Naive B cell (primary cell): Measurements from ENCODE around the gene ILF3. TPM values are rescaled to one million over a fixed set of nuclear protein-coding genes. Genes with fewer than 3 reads are reported as not detected.
A peak's percentile ranks its signal among the peaks of the same experiment; 100 is the strongest.
"Not testable (repeated sequence)": the region's sequence is repeated elsewhere in the genome, so short reads cannot be mapped to it uniquely, and the experiment has no call there.

Experiments used
- ATAC-seq, 2 donors: fragments of 150-1000 bp; cut with Tn5 transposase; 2 replicates each; pipeline ENCODE4 v1.10.0; 2021; ENCODE audit warnings: low read depth in 2 of 2, mild to moderate bottlenecking in 2 of 2, moderate library complexity in 2 of 2
- DNase-seq: peaks from one replicate; pipeline ENCODE4 v3.0.0; 2022
- H3K27ac Mint-ChIP-seq, 6 donors: one replicate each; pipeline ENCODE4 v1.8.0; 2020 to 2022; ENCODE audit warnings: mild to moderate bottlenecking in 6 of 6, mixed read lengths in 6 of 6, moderate library complexity in 5 of 6, inconsistent platforms in 2 of 6
- H3K27me3 Mint-ChIP-seq, 3 donors: one replicate each; pipeline ENCODE4 v1.8.0; 2021 to 2022; ENCODE audit warnings: mixed read lengths in 3 of 3, mild to moderate bottlenecking in 1 of 3
- H3K36me3 Mint-ChIP-seq, 2 donors: one replicate each; pipeline ENCODE4 v1.8.0; 2020 to 2022; ENCODE audit warnings: mixed read lengths in 2 of 2, inconsistent platforms in 1 of 2, mild to moderate bottlenecking in 1 of 2
- H3K4me1 Mint-ChIP-seq, 3 donors: one replicate each; pipeline ENCODE4 v1.8.0; 2020 to 2022; ENCODE audit warnings: mixed read lengths in 3 of 3, inconsistent platforms in 1 of 3, mild to moderate bottlenecking in 1 of 3, moderate library complexity in 1 of 3
- H3K4me3 Mint-ChIP-seq, 8 donors: one replicate each; pipeline ENCODE4 v1.8.0; 2020 to 2022; ENCODE audit warnings: mild to moderate bottlenecking in 8 of 8, mixed read lengths in 8 of 8, moderate library complexity in 8 of 8, inconsistent platforms in 2 of 8
- H3K9me3 Mint-ChIP-seq, 7 donors: one replicate each; pipeline ENCODE4 v1.8.0; 2020 to 2022; ENCODE audit warnings: mixed read lengths in 7 of 7, mild to moderate bottlenecking in 5 of 7, inconsistent platforms in 2 of 7, moderate library complexity in 1 of 7
- polyA plus RNA-seq, 6 donors: library from polyadenylated mRNA; unstranded; fragments of 300-500 nt; fragmentation: Illumina TruSeq; gene quantifications; one replicate each; pipeline ENCODE4 v1.2.3, GENCODE V29; 2021; ENCODE audit warnings: low read depth in 6 of 6

Gene ILF3
- polyA plus RNA-seq, 6 donors from 2014 or later, result 34.2 to 95.0 (median 71.6) TPM

DNA sequence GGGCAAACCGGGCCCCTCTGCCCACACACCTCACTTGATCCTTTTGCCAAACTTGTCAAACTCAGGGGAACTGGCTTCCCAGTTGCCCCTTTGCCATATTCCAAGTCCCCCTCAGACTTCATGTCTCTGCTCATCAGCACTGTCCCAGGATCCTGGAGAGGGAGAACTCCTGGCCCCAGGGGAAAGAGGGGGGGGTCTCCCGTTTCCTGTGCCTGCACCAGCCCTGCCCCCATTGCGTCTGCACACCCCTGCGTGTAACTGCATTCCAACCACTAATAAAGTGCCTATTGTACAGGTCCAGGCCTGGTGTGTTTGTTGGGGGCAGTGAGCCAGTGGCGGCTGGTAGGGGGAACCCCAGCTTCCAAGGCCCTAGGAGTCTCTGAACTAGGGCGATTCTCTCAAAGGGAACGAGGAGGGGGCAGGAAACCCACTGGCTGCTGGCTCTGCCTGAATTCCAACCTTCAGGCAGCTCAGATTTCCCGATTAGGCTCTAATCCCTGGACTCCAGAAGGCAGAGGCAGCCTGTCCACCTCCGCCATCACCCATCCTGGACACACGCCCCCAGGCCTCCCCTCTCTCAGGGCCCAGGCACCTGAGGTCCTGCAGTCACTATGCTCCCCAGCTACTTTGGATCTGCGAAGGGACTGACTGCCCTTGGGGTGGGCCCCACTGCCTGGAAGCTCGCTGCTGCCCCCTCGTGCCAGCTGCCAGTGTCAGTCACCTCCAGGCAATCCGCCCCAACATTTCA is 9.7 kb upstream of the ILF3 start:
- DNase-seq (peak; percentile 78), ATAC-seq (peak; percentile 81 to 91)
- peaks cover 26 to 34% (median 29%) of the 10 kb centered on the region in 3 donors for H3K4me1 Mint-ChIP-seq
- no peaks in the 10 kb centered on the region for H3K9me3 Mint-ChIP-seq
- peak overlapping the region in 1 of 8 donors; percentile 13 for H3K4me3 Mint-ChIP-seq
- H3K27ac Mint-ChIP-seq, result peak overlapping the region; percentile 51 to 93 (median 72)
- peaks cover 0 to 13% of the 10 kb centered on the region in 2 donors for H3K36me3 Mint-ChIP-seq
- no peaks in the 10 kb centered on the region for H3K27me3 Mint-ChIP-seq

DNA sequence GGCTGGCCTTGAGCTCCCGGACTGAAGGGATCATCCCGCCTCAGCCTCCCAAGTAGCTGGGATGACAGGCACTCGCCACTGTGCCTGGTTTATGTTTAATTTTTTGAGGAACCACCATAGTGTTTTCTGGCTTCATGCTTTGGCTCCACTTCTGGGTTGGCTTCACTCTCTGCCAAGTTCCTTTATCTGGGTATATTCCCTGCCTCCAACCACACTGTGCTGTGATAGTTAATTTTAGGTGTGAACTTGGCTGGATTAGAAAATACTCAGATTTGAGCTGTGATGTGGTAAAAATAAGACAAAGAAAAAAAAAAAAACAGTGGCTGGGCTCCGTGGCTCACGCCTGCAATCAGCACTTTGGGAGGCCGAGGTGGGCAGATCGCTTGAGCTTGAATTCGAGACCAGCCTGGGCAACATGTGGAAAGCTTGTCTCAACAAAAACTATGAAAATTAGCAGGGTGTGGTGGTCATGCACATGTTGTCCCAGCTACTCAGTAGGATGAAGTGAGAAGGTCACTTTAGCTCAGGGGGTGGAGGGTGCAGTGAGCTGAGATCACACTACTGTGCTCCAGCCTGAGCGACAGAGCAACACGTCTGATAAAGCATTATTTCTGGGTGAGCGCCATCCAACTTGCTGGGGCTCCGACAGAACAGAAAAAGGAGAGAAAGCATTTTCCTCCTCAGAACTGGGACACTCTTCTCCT is 7.5 kb upstream of the ILF3 start:
- peaks cover 20 to 33% (median 25%) of the 10 kb centered on the region in 3 donors for H3K4me1 Mint-ChIP-seq
- H3K27ac Mint-ChIP-seq, result peak overlapping the region; percentile 27 to 65 (median 58)
- no peak for ATAC-seq
- H3K36me3 Mint-ChIP-seq, result peaks cover 0 to 13% of the 10 kb centered on the region in 2 donors
- no peak overlapping the region for H3K4me3 Mint-ChIP-seq
- H3K27me3 Mint-ChIP-seq, result no peaks in the 10 kb centered on the region
- no peak for DNase-seq
- no peaks in the 10 kb centered on the region for H3K9me3 Mint-ChIP-seq

DNA sequence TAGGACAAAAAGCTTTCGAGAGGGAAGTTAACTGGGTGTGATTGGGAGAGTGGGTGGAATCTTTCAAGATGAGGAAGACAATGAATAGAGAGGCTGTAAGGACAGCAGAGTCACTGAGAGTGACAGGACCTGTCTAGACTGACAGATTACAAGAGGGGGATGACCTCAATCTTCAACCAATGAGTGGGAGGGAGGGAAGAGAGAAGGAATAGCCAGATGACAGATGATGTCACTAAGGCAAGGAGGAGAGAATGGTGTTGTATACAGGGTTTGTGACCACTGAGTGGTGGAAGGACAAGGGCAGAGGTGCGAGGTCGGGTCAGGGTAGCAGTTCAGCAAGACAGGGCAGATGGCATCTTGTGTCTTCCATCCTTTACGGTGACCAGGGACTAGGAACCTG is 5.8 kb upstream of the ILF3 start:
- Mint-ChIP-seq H3K27ac (peak overlapping the region in 3 of 6 donors; percentile 39 to 97 (median 41)), H3K27me3 (no peaks in the 10 kb centered on the region), H3K4me3 (peak overlapping the region in 1 of 8 donors; percentile 84), H3K4me1 (peaks cover 25 to 36% (median 32%) of the 10 kb centered on the region in 3 donors), H3K36me3 (peaks cover 0 to 2% of the 10 kb centered on the region in 2 donors), H3K9me3 (no peaks in the 10 kb centered on the region)
- no peak for ATAC-seq
- DNase-seq, result no peak

DNA sequence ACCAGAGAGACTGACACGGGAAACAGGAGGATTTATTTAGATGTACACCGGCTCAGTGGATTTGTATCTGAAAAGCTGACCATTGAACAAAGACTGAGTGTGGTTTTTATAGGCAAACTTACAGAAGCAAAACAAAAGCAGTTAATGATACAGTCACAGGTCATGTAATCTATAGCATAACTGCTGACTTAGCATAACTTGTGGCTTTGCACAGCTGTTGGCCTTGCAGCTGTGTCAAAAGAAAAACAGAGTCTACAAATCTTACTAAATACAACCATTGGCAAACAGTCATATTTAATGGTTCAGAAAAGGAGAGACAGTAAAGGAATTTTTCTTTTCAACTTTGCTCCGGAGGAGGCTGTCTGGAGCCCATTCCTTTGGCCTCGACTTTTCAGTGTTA is 2.3 kb upstream of the ILF3 start:
- DNase-seq (no peak), ATAC-seq (no peak)
- peaks cover 0 to 4% (median 0%) of the 10 kb centered on the region in 3 donors for H3K27me3 Mint-ChIP-seq
- H3K4me1 Mint-ChIP-seq, result peaks cover 25 to 39% (median 37%) of the 10 kb centered on the region in 3 donors
- H3K27ac Mint-ChIP-seq, result peak overlapping the region; percentile 91 to 100 (median 100)
- H3K36me3 Mint-ChIP-seq, result no peaks in the 10 kb centered on the region
- H3K9me3 Mint-ChIP-seq, result peaks cover 0 to 3% (median 0%) of the 10 kb centered on the region in 7 donors
- H3K4me3 Mint-ChIP-seq, result peak overlapping the region in 7 of 8 donors; percentile 71 to 100 (median 92)

DNA sequence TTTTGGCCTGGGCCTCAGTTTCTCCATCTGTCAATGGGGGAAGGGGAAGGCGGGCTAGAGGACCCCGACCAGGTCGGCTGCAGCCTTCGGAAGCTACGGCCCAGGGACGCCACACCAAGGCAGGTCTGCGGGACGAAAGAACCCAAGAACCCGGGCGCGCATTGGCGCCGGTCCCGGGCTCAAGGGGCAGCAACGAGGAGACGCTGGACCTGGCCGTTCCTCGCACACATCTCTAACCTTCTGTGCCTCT is 739 bp upstream of the ILF3 start:
- peaks cover 26 to 43% (median 39%) of the 10 kb centered on the region in 3 donors for H3K4me1 Mint-ChIP-seq

DNA sequence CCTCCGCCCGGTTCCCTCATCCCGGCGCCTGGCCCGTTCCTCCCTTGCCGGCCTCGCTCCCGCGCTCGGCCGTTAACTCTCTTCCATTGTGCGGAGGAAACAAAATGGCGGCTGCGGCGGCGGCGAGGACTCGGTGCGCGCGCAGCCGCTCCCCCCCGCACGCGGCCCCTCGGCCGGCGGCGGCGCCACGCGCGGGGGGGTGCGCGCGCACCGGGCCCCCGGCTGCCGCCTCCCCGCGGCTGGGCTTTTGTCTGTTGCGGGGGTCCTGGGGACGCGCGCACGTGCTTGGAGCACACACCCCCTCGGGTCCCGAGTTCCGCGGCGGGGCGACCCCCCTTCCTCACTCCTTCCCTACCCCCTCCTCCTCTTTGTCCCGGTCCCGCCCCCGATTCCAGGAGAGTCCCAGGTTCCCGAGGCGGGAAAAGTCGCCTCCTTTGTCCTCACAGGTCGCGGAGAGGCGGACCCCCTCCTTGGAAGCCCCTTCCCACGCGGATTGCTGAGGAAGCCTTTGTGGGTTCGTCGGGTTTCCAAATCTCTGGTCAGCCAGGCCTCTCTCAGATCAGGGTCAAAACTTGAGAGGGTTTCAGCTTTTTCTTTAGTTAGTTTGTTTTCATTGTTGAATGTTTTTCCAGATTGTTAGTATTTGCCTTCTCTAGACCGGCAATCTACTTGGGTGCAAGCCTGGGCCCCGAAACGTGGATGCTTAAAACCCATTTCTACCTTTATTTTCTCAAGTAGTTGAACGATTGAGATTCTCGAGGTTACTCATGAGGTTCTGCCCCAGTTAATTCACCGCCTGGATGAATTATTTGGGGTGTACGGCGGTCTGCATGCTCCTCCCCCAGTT is 687 bp downstream of the ILF3 start:
- Mint-ChIP-seq H3K27ac (peak overlapping the region; percentile 96 to 100 (median 98)), H3K4me1 (peaks cover 24 to 56% (median 38%) of the 10 kb centered on the region in 3 donors), H3K9me3 (peaks cover 0 to 3% (median 0%) of the 10 kb centered on the region in 7 donors), H3K4me3 (peak overlapping the region; percentile 88 to 100 (median 96)), H3K36me3 (no peaks in the 10 kb centered on the region), H3K27me3 (peaks cover 0 to 4% (median 0%) of the 10 kb centered on the region in 3 donors)
- DNase-seq (no peak), ATAC-seq (peak; percentile 14 to 16)

More for the DNA sequence above, 739 bp upstream of the ILF3 start:
- DNase-seq (no peak), ATAC-seq (no peak)
- Mint-ChIP-seq H3K27me3 (peaks cover 0 to 4% (median 0%) of the 10 kb centered on the region in 3 donors), H3K36me3 (no peaks in the 10 kb centered on the region), H3K27ac (peak overlapping the region; percentile 99 to 100 (median 100)), H3K4me3 (peak overlapping the region; percentile 88 to 100 (median 96)), H3K9me3 (peaks cover 0 to 3% (median 0%) of the 10 kb centered on the region in 7 donors)

DNA sequence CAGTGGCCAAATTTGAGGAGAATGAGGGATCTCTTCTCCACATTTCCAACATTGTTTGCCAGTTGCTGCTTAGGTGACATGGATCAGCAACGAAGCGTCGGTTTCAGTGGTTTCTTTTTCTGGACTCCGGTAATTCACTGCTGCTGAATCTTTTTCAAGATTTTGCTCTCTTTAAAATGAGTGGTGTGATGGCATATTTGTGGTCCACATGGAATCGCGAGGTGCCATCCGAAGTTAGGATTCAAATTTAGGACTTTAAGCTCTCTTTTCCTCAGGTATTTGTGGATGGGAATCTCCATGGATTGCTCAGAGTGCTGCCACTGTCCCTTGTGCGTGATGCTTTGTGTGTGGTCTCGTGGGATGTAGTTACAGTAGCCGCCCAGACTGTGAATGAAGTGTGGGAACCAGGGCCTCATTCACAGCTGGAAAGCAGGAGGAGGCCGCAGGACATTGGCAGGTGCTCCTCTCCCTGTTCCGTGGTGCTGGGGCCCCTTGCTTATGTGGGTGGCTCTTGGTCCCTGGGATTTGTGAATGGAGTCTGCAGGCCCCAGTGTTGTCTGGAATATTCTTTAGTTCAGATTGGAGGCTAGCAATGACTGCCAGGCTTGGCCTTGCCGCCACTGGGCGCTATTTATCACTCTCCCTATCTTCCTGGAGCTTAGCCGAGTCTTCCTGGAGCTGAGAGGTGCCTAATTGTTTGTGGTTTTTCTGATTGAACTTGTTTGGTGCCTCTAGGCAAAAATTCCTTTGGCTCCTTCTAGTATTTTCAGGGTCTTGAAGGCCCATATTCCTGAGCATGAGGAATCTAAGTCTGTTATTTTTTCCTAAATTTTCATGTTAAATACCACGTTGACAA is 1.5 kb downstream of the ILF3 start:
- Mint-ChIP-seq H3K4me1 (peaks cover 29 to 63% (median 38%) of the 10 kb centered on the region in 3 donors), H3K4me3 (peak overlapping the region; percentile 88 to 98 (median 92)), H3K9me3 (peaks cover 0 to 3% (median 0%) of the 10 kb centered on the region in 7 donors), H3K27me3 (peaks cover 0 to 4% (median 0%) of the 10 kb centered on the region in 3 donors), H3K27ac (peak overlapping the region; percentile 96 to 99 (median 98)), H3K36me3 (no peaks in the 10 kb centered on the region)
- DNase-seq (no peak), ATAC-seq (no peak)

DNA sequence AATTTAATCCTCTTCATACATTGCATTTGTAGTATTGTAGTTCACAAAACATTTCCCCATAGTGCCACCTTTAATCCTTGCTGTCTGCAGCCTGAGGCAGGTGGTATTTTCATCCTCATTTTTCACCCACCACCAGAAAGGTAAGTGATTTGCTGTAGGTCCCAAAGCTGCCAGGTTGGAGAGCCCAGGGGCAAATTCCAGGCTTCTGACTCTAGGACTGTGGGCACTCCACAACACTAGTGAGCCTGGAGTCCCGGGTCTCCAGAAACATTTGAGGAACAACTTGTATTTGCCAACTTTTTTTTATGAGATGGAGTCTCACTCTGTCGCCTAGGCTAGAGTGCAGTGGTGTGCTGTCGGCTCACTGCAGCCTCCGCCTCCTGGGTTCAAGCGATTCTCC is 6.2 kb downstream of the ILF3 start:
- H3K27me3 Mint-ChIP-seq, result no peaks in the 10 kb centered on the region
- DNase-seq, result no peak
- H3K9me3 Mint-ChIP-seq, result no peaks in the 10 kb centered on the region
- H3K4me1 Mint-ChIP-seq, result peaks cover 38 to 75% (median 40%) of the 10 kb centered on the region in 3 donors
- H3K27ac Mint-ChIP-seq, result peak overlapping the region in 1 of 6 donors; percentile 36
- H3K36me3 Mint-ChIP-seq, result no peaks in the 10 kb centered on the region
- H3K4me3 Mint-ChIP-seq, result peak overlapping the region in 4 of 8 donors; percentile 2 to 40 (median 17)
- ATAC-seq, result no peak

DNA sequence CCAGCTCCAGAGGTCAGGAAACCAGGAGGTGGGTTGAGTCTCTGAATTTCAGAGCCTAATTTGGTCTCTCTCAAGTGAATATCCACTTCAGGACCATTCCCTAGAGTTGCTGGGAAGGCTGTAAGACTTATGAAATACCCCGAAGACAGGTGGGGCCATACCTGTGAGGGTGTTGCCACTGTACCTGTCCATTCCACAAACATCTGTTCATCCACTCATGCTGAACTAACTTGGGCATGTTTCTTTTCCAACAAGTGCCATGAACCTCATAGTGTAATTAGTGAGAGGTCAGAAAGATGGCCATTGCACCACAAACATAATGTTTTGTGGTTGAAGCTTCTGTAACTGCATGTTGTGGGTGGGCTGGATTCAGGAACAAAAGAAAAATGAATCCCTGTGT is 7.8 kb downstream of the ILF3 start:
- Mint-ChIP-seq H3K27me3 (no peaks in the 10 kb centered on the region), H3K4me1 (peaks cover 25 to 71% (median 30%) of the 10 kb centered on the region in 3 donors), H3K9me3 (no peaks in the 10 kb centered on the region), H3K36me3 (no peaks in the 10 kb centered on the region), H3K27ac (peak overlapping the region in 3 of 6 donors; percentile 13 to 76 (median 42)), H3K4me3 (peak overlapping the region in 3 of 8 donors; percentile 4 to 69 (median 15))
- DNase-seq (no peak), ATAC-seq (no peak)

DNA sequence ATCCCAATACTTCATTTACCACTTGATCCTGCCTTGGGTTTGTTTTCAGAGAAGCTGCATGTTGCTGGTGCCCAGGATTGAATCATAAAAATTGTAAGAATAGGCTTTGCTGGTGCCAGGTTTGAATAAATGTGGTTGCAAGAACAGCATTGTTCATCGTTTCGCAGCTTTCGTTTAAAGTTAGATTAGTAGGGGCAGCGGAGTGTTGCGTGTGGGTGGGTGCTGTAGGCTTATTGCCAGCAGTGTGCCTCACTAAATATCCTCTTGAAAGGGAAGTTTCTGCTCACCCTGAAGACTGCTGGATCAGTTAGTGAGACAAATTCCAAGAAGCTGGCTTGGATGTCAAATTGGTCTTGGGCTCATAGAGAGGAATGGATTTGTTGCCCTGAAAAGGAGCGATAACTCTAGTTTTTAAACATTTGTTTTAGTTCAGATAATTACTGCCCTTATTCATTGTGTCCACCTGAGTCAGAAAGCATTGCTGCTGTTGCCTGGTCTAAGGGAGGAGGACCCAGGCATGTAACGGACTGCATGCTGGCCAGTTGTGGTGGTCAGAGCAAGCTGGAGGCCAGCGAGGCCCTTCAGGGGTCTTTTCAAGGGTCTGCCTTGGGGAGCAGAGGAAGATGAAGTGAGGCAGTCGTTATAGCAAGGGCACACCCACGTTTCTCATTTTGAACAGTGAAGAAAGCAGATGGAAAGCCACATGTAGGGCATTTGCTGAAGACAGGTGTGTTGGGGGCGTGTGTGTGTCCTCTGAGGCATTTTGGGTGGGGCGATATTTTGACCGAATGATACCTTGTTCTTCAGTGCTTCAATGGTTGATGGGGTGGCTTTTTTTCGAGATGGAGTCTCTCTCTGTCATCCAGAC is 8.5 kb downstream of the ILF3 start:
- Mint-ChIP-seq H3K4me1 (peaks cover 24 to 69% (median 29%) of the 10 kb centered on the region in 3 donors), H3K4me3 (peak overlapping the region in 5 of 8 donors; percentile 33 to 78 (median 69)), H3K27me3 (no peaks in the 10 kb centered on the region), H3K36me3 (no peaks in the 10 kb centered on the region), H3K9me3 (no peaks in the 10 kb centered on the region), H3K27ac (peak overlapping the region in 5 of 6 donors; percentile 13 to 76 (median 62))
- no peak for DNase-seq
- ATAC-seq, result peak; percentile 32 to 56

DNA sequence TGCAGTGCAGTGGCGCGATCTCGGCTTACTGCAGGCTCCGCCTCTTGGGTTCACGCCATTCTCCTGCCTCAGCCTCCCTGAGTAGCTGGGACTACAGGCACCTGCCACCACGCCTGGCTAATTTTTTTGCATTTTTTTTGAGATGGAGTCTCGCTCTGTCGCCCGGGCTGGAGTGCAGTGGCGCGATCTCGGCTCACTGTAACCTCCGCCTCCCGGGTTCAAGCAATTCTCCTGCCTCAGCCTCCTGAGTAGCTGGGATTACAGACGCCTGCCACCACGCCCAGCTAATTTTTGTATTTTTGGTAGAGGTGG is 9.1 kb downstream of the ILF3 start:
- peaks cover 28 to 75% (median 35%) of the 10 kb centered on the region in 3 donors for H3K4me1 Mint-ChIP-seq
- peak; percentile 45 to 57 for ATAC-seq
- H3K27ac Mint-ChIP-seq, result peak overlapping the region in 3 of 6 donors; percentile 66 to 76 (median 74)
- not testable (repeated sequence) for H3K36me3 Mint-ChIP-seq, DNase-seq, H3K27me3 Mint-ChIP-seq, H3K9me3 Mint-ChIP-seq
- peak overlapping the region in 3 of 8 donors; percentile 45 to 78 (median 69) for H3K4me3 Mint-ChIP-seq

DNA sequence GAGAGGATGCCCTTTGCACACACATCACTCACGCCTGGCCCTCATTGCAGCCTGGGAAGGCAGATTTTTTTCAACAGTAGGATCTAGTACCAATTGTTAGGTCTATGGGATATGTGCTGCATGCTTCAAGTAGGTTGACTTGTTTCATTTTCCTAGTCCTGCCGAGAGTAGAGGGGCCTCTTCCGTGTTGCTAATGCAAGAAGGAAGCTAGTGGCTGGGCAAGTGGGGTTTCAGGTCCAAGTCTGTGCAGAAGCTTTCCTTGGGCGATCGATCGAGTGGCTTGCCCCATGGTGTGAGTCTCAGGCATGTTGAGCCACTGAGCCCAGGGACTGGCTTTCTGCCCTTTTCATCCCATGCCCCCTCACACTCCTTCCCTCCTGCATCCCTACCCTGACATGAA is 13.7 kb downstream of the ILF3 start:
- H3K27me3 Mint-ChIP-seq, result no peaks in the 10 kb centered on the region
- peaks cover 29 to 65% (median 54%) of the 10 kb centered on the region in 3 donors for H3K4me1 Mint-ChIP-seq
- no peak for DNase-seq
- no peaks in the 10 kb centered on the region for H3K9me3 Mint-ChIP-seq
- ATAC-seq, result no peak
- H3K4me3 Mint-ChIP-seq, result peak overlapping the region in 1 of 8 donors; percentile 38
- peaks cover 0 to 7% of the 10 kb centered on the region in 2 donors for H3K36me3 Mint-ChIP-seq
- H3K27ac Mint-ChIP-seq, result peak overlapping the region in 1 of 6 donors; percentile 85
